KMS-11 (cell line): Measurements from ENCODE around the gene CACHD1.

ENCODE experiments used
- H2AFZ ChIP-seq: fragments of 200-600 bp; sonication (generic); 2 replicates; pipeline ENCODE4 v1.6.1; 2016; ENCODE audit warnings: antibody characterized with exemption, mixed run types, low read depth
- H3K27ac ChIP-seq: fragments of 200-600 bp; sonication (generic); 2 replicates; pipeline ENCODE4 v1.6.1; 2016; ENCODE audit warnings: mild to moderate bottlenecking, mixed run types
- H3K27me3 ChIP-seq: fragments of 200-600 bp; sonication (generic); 2 replicates; pipeline ENCODE4 v1.6.1; 2017; ENCODE audit warnings: mild to moderate bottlenecking, low read depth, mixed run types, moderate library complexity; ENCODE audit not compliant: insufficient read depth
- H3K36me3 ChIP-seq: fragments of 200-600 bp; sonication (generic); 2 replicates; pipeline ENCODE4 v1.6.1; 2017; ENCODE audit warnings: mild to moderate bottlenecking, mixed run types; ENCODE audit not compliant: insufficient read depth
- H3K4me1 ChIP-seq: fragments of 200-600 bp; sonication (generic); 2 replicates; pipeline ENCODE4 v1.6.1; 2016; ENCODE audit warnings: mild to moderate bottlenecking, low read depth, mixed run types; ENCODE audit not compliant: poor library complexity, severe bottlenecking
- H3K4me2 ChIP-seq: fragments of 200-600 bp; sonication (generic); 2 replicates; pipeline ENCODE4 v1.7.0; 2016; ENCODE audit warnings: mild to moderate bottlenecking, mixed run types
- H3K4me3 ChIP-seq: fragments of 200-600 bp; sonication (generic); IDR thresholded peaks from 2 replicates; pipeline ENCODE4 v1.6.1; 2017; ENCODE audit warnings: low read depth, low read length, mixed read lengths; ENCODE audit not compliant: insufficient read depth
- H3K79me2 ChIP-seq: fragments of 200-600 bp; sonication (generic); 2 replicates; pipeline ENCODE4 v1.6.1; 2016; ENCODE audit warnings: low read depth, mixed run types; ENCODE audit not compliant: insufficient read depth
- H3K9ac ChIP-seq: fragments of 200-600 bp; sonication (generic); 2 replicates; pipeline ENCODE4 v1.6.1; 2016; ENCODE audit warnings: mild to moderate bottlenecking, mixed run types
- H4K20me1 ChIP-seq: fragments of 200-600 bp; sonication (generic); 2 replicates; pipeline ENCODE4 v1.6.1; 2016; ENCODE audit warnings: mild to moderate bottlenecking, mixed run types; ENCODE audit not compliant: insufficient read depth
- TF ChIP-seq, protein P1 (sequence below): fragments of 200-600 bp; sonication (generic); conservative IDR thresholded peaks from 2 replicates; pipeline ENCODE4 v1.6.1; 2017; ENCODE audit warnings: low read depth, mild to moderate bottlenecking, antibody characterized with exemption, low read length, moderate library complexity, mixed read lengths

CACHD1 gene

DNA sequence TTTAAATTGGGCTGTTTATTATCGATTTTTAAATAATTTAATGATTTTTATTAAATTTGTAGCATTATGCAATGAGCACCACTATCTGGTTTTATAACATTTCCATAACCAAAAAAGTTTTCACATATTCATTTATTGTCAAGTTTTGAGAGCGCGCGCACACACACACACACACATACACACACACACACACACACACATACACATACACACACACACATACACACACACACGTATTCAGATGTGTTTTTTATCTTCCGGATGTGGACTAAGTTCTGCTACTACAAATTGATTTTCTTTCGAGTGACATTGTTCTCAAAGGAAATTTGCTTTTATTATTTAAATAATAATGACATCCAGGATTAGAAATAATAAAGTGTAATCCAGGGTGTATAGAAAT is 16.3 kb downstream of the CACHD1 start:
- no peaks in the 10 kb centered on the region for H3K36me3 ChIP-seq
- no peak overlapping the region for H3K4me3 ChIP-seq
- H3K79me2 ChIP-seq: no peaks in the 10 kb centered on the region
- no peak overlapping the region for H2AFZ ChIP-seq
- no peak overlapping the region for H3K4me2 ChIP-seq
- H3K27ac ChIP-seq: no peak overlapping the region
- TF ChIP-seq, protein P1, sequence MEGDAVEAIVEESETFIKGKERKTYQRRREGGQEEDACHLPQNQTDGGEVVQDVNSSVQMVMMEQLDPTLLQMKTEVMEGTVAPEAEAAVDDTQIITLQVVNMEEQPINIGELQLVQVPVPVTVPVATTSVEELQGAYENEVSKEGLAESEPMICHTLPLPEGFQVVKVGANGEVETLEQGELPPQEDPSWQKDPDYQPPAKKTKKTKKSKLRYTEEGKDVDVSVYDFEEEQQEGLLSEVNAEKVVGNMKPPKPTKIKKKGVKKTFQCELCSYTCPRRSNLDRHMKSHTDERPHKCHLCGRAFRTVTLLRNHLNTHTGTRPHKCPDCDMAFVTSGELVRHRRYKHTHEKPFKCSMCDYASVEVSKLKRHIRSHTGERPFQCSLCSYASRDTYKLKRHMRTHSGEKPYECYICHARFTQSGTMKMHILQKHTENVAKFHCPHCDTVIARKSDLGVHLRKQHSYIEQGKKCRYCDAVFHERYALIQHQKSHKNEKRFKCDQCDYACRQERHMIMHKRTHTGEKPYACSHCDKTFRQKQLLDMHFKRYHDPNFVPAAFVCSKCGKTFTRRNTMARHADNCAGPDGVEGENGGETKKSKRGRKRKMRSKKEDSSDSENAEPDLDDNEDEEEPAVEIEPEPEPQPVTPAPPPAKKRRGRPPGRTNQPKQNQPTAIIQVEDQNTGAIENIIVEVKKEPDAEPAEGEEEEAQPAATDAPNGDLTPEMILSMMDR: no peak
- H4K20me1 ChIP-seq: no peaks in the 10 kb centered on the region
- H3K27me3 ChIP-seq: no peaks in the 10 kb centered on the region
- H3K9ac ChIP-seq: no peak overlapping the region
- H3K4me1 ChIP-seq: no peaks in the 10 kb centered on the region

DNA sequence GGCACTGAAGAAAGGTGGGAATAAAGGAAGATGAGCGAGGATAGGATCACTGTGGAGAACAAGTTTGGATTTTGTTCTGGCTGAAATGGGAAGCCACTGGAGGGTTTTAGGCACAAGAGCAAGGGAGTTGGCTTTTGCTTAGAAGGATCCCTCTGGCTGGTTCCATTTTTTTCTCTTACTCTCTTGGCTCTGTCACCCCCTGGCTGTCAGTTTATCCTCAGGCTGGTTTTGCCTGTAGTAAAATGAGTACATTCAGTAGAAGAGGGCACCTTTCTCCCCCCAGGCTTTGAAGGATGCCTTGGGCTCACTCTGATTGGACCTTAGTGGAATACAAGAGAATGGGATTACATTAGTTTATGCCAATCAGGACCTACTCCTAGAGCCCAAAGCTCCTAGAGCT is 17.1 kb downstream of the CACHD1 start:
- Histone ChIP-seq H3K36me3 (no peaks in the 10 kb centered on the region), H3K4me1 (no peaks in the 10 kb centered on the region), H3K4me2 (no peak overlapping the region), H3K79me2 (no peaks in the 10 kb centered on the region), H3K4me3 (no peak overlapping the region), H2AFZ (no peak overlapping the region), H3K9ac (no peak overlapping the region), H4K20me1 (no peaks in the 10 kb centered on the region), H3K27ac (no peak overlapping the region), H3K27me3 (no peaks in the 10 kb centered on the region)
- TF ChIP-seq, protein P1: no peak

DNA sequence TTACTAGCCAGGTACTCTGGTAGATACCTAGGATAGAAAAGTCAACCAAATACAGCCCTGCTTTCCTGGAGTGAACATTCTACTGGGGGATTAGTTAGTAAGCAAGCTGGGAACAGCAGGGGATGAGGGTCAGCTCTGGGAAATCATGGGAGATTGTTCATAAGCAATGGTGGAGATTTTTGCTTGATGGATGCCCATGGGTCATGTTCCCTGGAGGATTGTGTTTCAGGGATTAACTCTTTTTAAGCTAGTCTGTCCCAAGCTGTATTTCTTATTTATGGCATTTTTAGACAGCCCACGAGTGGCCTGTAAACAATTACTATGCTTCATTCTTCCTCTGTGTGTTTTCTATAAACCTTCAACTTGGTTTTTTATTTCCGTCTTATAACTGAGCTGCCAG is 18.9 kb downstream of the CACHD1 start:
- H3K9ac ChIP-seq: no peak overlapping the region
- TF ChIP-seq, protein P1: no peak
- no peak overlapping the region for H3K4me3 ChIP-seq
- no peak overlapping the region for H2AFZ ChIP-seq
- no peak overlapping the region for H3K27ac ChIP-seq
- H3K27me3 ChIP-seq: no peaks in the 10 kb centered on the region
- no peaks in the 10 kb centered on the region for H3K4me1 ChIP-seq
- H3K4me2 ChIP-seq: no peak overlapping the region
- no peaks in the 10 kb centered on the region for H3K36me3 ChIP-seq
- no peaks in the 10 kb centered on the region for H3K79me2 ChIP-seq
- no peaks in the 10 kb centered on the region for H4K20me1 ChIP-seq

DNA sequence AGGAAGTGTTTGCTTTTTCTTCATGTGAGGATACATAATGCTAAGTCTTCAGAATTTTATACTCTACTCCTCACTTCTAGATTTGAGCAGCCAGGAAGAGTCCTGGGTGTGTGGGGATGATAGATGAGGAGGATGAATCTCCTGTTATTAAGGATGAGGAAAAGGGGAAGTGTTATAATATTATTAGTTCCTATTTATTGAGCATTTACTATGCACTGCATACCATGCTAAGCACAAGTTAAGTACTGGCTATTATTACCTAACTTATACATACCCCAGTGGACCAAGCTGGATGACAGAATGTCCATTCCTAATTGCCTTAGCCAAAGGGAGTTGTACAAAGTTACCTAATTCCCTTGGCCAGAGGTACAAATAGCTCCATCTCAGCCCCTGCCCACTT is 19.8 kb downstream of the CACHD1 start:
- Histone ChIP-seq H3K36me3 (no peaks in the 10 kb centered on the region), H3K79me2 (no peaks in the 10 kb centered on the region), H2AFZ (no peak overlapping the region), H3K27ac (no peak overlapping the region), H3K4me3 (no peak overlapping the region), H3K4me2 (no peak overlapping the region), H3K27me3 (no peaks in the 10 kb centered on the region), H3K9ac (no peak overlapping the region), H4K20me1 (no peaks in the 10 kb centered on the region), H3K4me1 (peaks cover 5% of the 10 kb centered on the region)
- TF ChIP-seq, protein P1: no peak
